Measurements from ENCODE around the gene ADCY4. TPM values are rescaled to one million over a fixed set of nuclear protein-coding genes. Genes with fewer than 3 reads are reported as not detected.

ADCY4 gene
- total RNA-seq, 1 experiment from 2014 or later = 0.86 TPM

- TF ChIP-seq REST (IDR thresholded peaks at IDR 0.05; ENCODE audit: low read depth) (no peak), SIN3A (IDR thresholded peaks at IDR 0.05; ENCODE audit: low read depth) (no peak), CBX3 (IDR thresholded peaks at IDR 0.05; ENCODE audit: low read depth) (no peak), FOSL1 (IDR thresholded peaks at IDR 0.05; ENCODE audit: low read depth) (no peak), ELF1 (IDR thresholded peaks at IDR 0.05; ENCODE audit: borderline replicate concordance, low read depth) (no peak), EZH2phosphoT487 (IDR thresholded peaks at IDR 0.05; ENCODE audit: borderline replicate concordance) (no peak), POLR2A (IDR thresholded peaks at IDR 0.05; ENCODE audit: borderline replicate concordance, extremely low read depth, insufficient read depth, insufficient read length) (no peak), MAX (IDR thresholded peaks at IDR 0.05) (no peak), ZNF274 (IDR thresholded peaks at IDR 0.05; ENCODE audit: low read depth, low read length) (no peak)
These were observed 26.5 kb upstream of the ADCY4 start (continued) for GRCh38 chr14:24361326-24361725.

GRCh38 chr14:24360281-24360680 lies 25.4 kb upstream of the ADCY4 start:
- POLR2A ChIA-PET = no interaction called here
- Histone ChIP-seq H3K4me3 (replicated peaks in 1 of 2; ENCODE audit: low read depth in 1 of 2, low read length in 2 of 2) (no peak overlapping the region), H3K79me2 (ENCODE audit: insufficient read depth, low read length) (no peaks in the 10 kb centered on the region), H3K4me1 (ENCODE audit: control insufficient read depth in 1 of 2, insufficient read depth in 2 of 2, low read length in 2 of 2) (peaks cover 6% of the 10 kb centered on the region in 2 experiments), H4K20me1 (ENCODE audit: insufficient read depth) (no peaks in the 10 kb centered on the region), H2AFZ (ENCODE audit: low read depth, low read length, poor library complexity, severe bottlenecking) (no peak overlapping the region), H3K9me2 (ENCODE audit: insufficient read depth) (no peaks in the 10 kb centered on the region), H3K9ac (ENCODE audit: low read length) (no peak overlapping the region), H3K9me3 (ENCODE audit: control insufficient read depth in 1 of 2, insufficient read depth in 1 of 2, low read depth in 1 of 2, low read length in 2 of 2) (no peaks in the 10 kb centered on the region), H3K27ac (ENCODE audit: low read depth, low read length) (no peak overlapping the region), H3K36me3 (ENCODE audit: control insufficient read depth in 1 of 2, insufficient read depth in 2 of 2, low read length in 2 of 2) (no peaks in the 10 kb centered on the region), H3K4me2 (ENCODE audit: low read length) (no peak overlapping the region), H3K27me3 (ENCODE audit: insufficient read depth, low read length) (no peaks in the 10 kb centered on the region)
- DNase-seq (ENCODE audit: low read depth, low spot score) (no peak), ATAC-seq (no peak)
- intact Hi-C loops (cut with micrococcal nuclease) = no loop called here
- RAD21 ChIA-PET (ENCODE audit: low non-redundant PET in 1 of 2, low total read pairs in 2 of 2, uncharacterized antibody in 2 of 2, unreplicated experiment in 2 of 2) = no interaction called here
- BruUV-seq (replicated peaks) = no TSS peak
- CTCF ChIA-PET = interaction anchor here (2.8 kb wide), 1 partner anchor 71 kb away, joined by 12 read pairs; no protein-coding TSS in a partner anchor
- TF ChIP-seq ELF1 (IDR thresholded peaks at IDR 0.05; ENCODE audit: borderline replicate concordance, low read depth) (no peak), FOSL1 (IDR thresholded peaks at IDR 0.05; ENCODE audit: low read depth) (no peak), SP1 (IDR thresholded peaks at IDR 0.05; ENCODE audit: low read depth) (no peak), ATF3 (IDR thresholded peaks at IDR 0.05) (no peak), EGR1 (IDR thresholded peaks at IDR 0.05; ENCODE audit: low read depth) (no peak), ZNF274 (IDR thresholded peaks at IDR 0.05; ENCODE audit: low read depth, low read length) (no peak), CEBPB (IDR thresholded peaks at IDR 0.05; ENCODE audit: low read depth) (no peak), ZBTB33 (IDR thresholded peaks at IDR 0.05; ENCODE audit: extremely low read depth, insufficient replicate concordance, low read length) (no peak), SIN3A (IDR thresholded peaks at IDR 0.05; ENCODE audit: low read depth) (no peak), EZH2phosphoT487 (IDR thresholded peaks at IDR 0.05; ENCODE audit: borderline replicate concordance) (no peak), ZFX (IDR thresholded peaks at IDR 0.05) (no peak), RAD21 (IDR thresholded peaks at IDR 0.05; ENCODE audit: low read depth) (no peak), POLR2AphosphoS5 (IDR thresholded peaks at IDR 0.05; ENCODE audit: low read depth, low read length) (no peak), MAX (IDR thresholded peaks at IDR 0.05) (no peak), CBX3 (IDR thresholded peaks at IDR 0.05; ENCODE audit: low read depth) (no peak), JUND (IDR thresholded peaks at IDR 0.05) (no peak)
